WTC11 (cell line): ENCODE data around the gene MKNK2.

Experiments
- JUN ChIP-seq: sonication (generic); formaldehyde crosslinking; IDR thresholded peaks from 2 replicates; pipeline ENCODE4 v1.8.0; 2023; ENCODE audit warnings: mild to moderate bottlenecking, missing genetic modification reagents
- NR3C1 ChIP-seq: sonication (generic); formaldehyde crosslinking; conservative IDR thresholded peaks from 2 replicates; pipeline ENCODE4 v1.8.1; 2023; ENCODE audit warnings: low read depth, mild to moderate bottlenecking, missing genetic modification reagents
- TF ChIP-seq, protein P1 (sequence below): sonication (generic); formaldehyde crosslinking; IDR thresholded peaks from 2 replicates; pipeline ENCODE4 v1.8.0; 2022; ENCODE audit warnings: mild to moderate bottlenecking, missing genetic modification reagents
- TF ChIP-seq, protein P2 (sequence below): fragments of 200-600 bp; IDR thresholded peaks from 2 replicates; pipeline ENCODE4 v1.8.0; 2022; ENCODE audit warnings: antibody characterized with exemption
- TF ChIP-seq, protein P3 (sequence below): sonication (generic); formaldehyde crosslinking; conservative IDR thresholded peaks from 2 replicates; pipeline ENCODE4 v1.8.1; 2022; ENCODE audit warnings: mild to moderate bottlenecking, missing genetic modification reagents
- TF ChIP-seq, protein P4 (sequence below): sonication (generic); formaldehyde crosslinking; IDR thresholded peaks from 2 replicates; pipeline ENCODE4 v1.8.0; 2022; ENCODE audit warnings: mild to moderate bottlenecking, missing genetic modification reagents

DNA sequence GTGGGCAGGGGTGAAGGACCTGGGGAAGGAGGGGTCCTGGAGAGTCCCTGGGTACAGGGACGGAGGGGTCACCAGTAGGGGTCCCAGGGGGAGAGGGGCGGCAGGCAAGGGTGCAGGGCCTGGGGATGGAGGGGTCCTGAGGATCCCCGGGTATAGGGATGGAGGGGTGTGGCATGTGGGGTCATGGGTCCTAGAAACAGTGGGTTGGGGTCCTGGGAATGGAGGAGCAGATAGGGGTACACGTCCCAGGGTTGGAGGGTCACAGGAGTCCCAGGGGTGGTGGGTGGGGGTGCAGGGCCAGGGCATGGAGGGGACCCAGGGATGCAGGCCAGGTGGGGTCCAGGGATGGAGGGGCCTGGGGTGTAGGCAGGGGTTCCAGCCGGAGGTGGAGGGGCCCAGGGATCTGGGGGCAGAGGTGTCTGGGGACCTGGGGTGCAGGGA lies 36.9 kb downstream of the MKNK2 start:
- TF ChIP-seq, protein P1, sequence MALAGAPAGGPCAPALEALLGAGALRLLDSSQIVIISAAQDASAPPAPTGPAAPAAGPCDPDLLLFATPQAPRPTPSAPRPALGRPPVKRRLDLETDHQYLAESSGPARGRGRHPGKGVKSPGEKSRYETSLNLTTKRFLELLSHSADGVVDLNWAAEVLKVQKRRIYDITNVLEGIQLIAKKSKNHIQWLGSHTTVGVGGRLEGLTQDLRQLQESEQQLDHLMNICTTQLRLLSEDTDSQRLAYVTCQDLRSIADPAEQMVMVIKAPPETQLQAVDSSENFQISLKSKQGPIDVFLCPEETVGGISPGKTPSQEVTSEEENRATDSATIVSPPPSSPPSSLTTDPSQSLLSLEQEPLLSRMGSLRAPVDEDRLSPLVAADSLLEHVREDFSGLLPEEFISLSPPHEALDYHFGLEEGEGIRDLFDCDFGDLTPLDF: no peak
- no peak for TF ChIP-seq JUN
- TF ChIP-seq, protein P2, sequence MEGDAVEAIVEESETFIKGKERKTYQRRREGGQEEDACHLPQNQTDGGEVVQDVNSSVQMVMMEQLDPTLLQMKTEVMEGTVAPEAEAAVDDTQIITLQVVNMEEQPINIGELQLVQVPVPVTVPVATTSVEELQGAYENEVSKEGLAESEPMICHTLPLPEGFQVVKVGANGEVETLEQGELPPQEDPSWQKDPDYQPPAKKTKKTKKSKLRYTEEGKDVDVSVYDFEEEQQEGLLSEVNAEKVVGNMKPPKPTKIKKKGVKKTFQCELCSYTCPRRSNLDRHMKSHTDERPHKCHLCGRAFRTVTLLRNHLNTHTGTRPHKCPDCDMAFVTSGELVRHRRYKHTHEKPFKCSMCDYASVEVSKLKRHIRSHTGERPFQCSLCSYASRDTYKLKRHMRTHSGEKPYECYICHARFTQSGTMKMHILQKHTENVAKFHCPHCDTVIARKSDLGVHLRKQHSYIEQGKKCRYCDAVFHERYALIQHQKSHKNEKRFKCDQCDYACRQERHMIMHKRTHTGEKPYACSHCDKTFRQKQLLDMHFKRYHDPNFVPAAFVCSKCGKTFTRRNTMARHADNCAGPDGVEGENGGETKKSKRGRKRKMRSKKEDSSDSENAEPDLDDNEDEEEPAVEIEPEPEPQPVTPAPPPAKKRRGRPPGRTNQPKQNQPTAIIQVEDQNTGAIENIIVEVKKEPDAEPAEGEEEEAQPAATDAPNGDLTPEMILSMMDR: no peak
- TF ChIP-seq, protein P3, sequence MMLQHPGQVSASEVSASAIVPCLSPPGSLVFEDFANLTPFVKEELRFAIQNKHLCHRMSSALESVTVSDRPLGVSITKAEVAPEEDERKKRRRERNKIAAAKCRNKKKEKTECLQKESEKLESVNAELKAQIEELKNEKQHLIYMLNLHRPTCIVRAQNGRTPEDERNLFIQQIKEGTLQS (CRISPR knock-in tag): no peak
- TF ChIP-seq, protein P4, sequence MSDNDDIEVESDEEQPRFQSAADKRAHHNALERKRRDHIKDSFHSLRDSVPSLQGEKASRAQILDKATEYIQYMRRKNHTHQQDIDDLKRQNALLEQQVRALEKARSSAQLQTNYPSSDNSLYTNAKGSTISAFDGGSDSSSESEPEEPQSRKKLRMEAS (CRISPR knock-in tag): no peak
- no peak for TF ChIP-seq NR3C1 (CRISPR knock-in tag)
